Thyroid gland (tissue), 4 donors: ENCODE results near the gene F11R.

ENCODE experiments used
- CTCF ChIP-seq, 6 experiments: fragments of 200-600 bp in 3 of 6; fragments of 450-650 bp in 3 of 6; sonication (generic) in 3 of 6; IDR thresholded peaks; one replicate each; pipeline ENCODE4 v1.5.1; 2016 to 2019; ENCODE audit warnings: antibody characterized with exemption in 6 of 6, mild to moderate bottlenecking in 2 of 6, inconsistent platforms in 1 of 6, moderate library complexity in 1 of 6
- POLR2A ChIP-seq, 2 donors: fragments of 450-650 bp; IDR thresholded peaks; one replicate each; pipeline ENCODE4 v1.6.1; 2017; ENCODE audit warnings: antibody characterized with exemption in 2 of 2, mild to moderate bottlenecking in 2 of 2, moderate library complexity in 1 of 2

GRCh38 chr1:160979286-160979685 is 41.7 kb downstream of the F11R start:
- TF ChIP-seq CTCF (IDR thresholded peaks at IDR 0.05) (no peak), POLR2A (IDR thresholded peaks at IDR 0.05) (no peak)
